ENCODE measurements around the gene ADPRHL1.

The ADPRHL1 gene

GRCh38 chr13:113408562-113408961, 44.7 kb downstream of the ADPRHL1 start:
- DNase-seq (ENCODE audit: low spot score): no peak
- no peak for TF ChIP-seq CTCF (conservative IDR thresholded peaks at IDR 0.05; ENCODE audit: low read depth)
- CTCF ChIA-PET: no interaction called here
- POLR2A ChIA-PET (ENCODE audit: low non-redundant PET): no interaction called here
- no peak overlapping the region for H3K27ac ChIP-seq

DNA sequence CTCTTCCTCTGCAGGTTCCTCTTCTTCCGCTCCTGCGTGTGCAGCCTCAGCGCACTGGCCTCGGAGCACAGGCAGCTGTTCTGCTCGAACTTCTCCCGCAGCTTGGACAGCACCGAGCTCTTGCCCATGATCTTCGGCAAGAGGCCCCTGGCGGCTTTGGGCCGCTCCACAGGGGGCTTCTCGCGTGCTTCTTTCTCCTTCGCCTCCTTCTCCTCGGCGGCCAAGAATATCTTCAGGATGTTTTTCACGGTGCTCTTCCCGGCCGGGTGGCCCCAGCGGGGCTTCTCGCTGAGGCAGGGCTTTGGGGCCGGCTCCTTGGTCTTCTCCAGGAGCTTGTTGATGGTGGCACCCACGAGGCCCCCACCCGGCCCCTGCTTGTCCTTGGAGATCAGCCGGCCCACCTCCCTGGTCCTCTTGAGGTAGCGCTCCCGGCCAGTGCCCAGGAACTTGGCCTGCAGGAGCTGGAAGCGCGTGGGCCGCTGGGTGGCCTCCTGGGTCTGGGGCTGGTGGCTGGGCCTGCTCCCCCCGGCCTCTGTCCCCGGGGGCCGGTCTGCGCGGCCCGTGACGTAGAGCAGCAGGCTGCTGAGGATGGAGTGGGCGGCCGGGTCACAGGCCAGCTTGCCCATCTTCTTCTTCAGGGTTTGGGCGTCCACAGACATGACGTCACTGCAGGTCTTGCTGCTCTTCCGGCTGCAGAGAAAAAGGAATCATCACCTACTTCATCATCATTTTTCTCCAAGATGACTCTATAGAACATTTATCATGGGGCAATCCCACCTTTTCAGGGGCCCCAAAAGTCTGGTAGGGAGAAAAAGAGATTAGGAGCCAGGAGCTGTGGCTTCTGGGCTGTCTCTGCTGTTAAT, 45.5 kb downstream of the ADPRHL1 start:
- ChIA-PET CTCF (no interaction called here), POLR2A (ENCODE audit: low non-redundant PET) (no interaction called here)
- DNase-seq (ENCODE audit: low spot score): no peak
- no peak for TF ChIP-seq CTCF (conservative IDR thresholded peaks at IDR 0.05; ENCODE audit: low read depth)
- no peak overlapping the region for H3K27ac ChIP-seq

GRCh38 chr13:113407103-113407530, 46.2 kb downstream of the ADPRHL1 start:
- ChIA-PET POLR2A (ENCODE audit: low non-redundant PET) (no interaction called here), CTCF (no interaction called here)
- TF ChIP-seq CTCF (conservative IDR thresholded peaks at IDR 0.05; ENCODE audit: low read depth): no peak
- DNase-seq (ENCODE audit: low spot score): no peak
- H3K27ac ChIP-seq: no peak overlapping the region

DNA sequence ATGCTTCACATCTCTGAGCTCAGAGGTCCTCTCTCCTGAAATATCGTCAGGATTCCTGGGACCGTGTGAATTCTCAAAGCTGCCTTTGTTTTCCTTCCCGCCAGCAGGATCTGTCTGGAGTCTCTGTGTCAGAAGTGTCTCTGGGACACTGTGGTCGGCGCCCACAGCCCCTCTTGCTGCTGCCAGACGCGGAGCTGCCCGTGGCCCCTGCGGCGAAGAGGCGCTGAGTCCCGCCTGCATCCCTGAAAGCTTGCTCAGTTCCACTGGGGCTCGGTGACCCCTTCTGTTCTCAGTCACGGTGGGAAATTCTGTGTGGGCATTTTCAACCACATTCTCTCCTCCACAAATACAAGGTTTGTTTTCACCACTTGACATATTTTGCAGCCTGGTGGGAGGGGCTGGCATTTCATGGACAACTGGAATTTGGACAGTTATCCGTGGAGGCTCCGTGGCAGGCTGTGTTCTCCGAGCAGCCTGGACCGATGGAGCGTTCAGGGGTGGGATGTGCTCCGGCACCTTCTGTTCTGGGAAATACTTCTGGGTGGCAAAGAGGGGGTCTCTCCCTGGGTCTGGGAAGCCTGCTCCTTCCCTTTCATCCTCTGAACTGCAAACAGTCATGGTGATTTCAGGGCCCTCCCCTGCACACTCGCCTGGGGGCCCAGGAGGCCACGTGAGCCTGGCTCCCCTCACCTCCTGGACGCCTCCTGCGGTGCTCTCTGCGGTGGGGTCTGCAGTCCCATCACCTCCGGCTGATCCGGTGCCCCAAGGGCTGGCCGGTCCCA, 46.8 kb downstream of the ADPRHL1 start:
- no peak overlapping the region for H3K27ac ChIP-seq
- CTCF ChIA-PET: interaction anchor here (0.7 kb wide), 1 partner anchor 377 kb away, joined by 4 read pairs; no protein-coding TSS in a partner anchor
- DNase-seq (ENCODE audit: low spot score): no peak
- no peak for TF ChIP-seq CTCF (conservative IDR thresholded peaks at IDR 0.05; ENCODE audit: low read depth)
- POLR2A ChIA-PET (ENCODE audit: low non-redundant PET): no interaction called here

DNA sequence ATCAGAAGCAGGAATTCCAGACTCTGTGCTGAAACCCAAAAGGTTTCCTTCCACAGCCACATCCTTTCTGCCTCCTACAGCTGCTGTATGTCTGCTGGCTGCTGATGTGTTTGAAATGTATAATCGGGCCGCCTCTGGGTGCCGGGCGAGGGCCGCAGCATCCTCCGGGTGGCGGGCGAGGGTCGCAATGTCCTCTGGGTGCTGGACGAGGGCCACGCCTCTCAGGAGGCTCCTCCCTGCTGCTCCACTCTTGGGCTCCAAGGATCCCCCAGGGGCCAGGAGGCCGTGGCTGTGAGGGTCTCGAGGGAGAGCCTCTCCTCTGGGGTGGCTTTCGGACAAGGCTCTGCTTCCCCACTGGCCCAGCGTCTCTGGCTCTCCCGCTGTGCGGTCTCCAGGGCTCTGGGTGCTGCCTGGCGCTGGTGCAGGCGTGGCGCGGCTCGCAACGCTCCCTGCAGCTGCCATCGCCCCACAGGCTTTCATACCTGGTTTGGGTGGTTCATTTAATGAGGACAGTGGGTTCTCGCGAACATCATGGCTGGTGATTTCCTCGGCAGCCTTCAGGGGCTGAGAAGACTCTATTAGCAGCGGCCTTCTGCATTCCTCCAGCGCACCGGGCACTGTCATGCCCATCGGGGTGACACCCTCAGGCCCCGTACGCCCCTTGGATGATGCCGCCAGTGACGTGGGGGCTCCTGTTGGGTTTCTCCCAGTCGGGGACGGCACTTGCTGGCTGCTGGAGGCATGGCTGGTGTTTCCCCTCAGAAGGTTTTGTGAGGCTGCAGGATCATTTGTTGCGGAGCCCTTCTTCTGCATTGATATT, 47.6 kb downstream of the ADPRHL1 start:
- DNase-seq (ENCODE audit: low spot score): no peak
- CTCF ChIA-PET: interaction anchor here (0.6 kb wide), 2 partner anchors 65 to 302 kb away, joined by 4 read pairs; no protein-coding TSS in a partner anchor

More for the DNA sequence above, 47.6 kb downstream of the ADPRHL1 start:
- H3K27ac ChIP-seq: no peak overlapping the region
- no peak for TF ChIP-seq CTCF (conservative IDR thresholded peaks at IDR 0.05; ENCODE audit: low read depth)
- POLR2A ChIA-PET (ENCODE audit: low non-redundant PET): no interaction called here

Data from RWPE1 (cell line).